ENCODE data around the gene PDE8B.

DNA sequence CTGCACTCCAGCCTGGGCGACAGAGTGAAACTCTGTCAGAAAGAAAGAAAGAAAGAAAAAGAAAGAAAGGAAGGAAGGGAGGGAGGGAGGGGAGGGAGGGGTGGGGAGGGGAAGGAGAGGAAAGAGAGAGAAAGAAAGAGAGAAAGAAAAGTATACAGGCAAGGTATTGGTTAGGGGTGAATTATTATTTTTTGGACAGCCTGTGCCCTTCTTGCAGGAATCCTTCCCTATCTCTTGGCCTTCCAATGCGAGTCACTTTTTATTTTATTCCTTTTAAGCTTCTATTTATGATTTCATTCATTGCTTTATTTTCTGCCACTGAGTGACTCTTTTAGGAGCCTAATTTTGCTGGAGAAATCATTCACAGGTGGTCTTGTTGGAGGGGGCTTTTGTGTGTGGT, 98.7 kb downstream of the PDE8B start:
- TF ChIP-seq ZNF274 (IDR thresholded peaks at IDR 0.05; ENCODE audit: low read depth, low read length): no peak
- TF ChIP-seq YY1 (IDR thresholded peaks at IDR 0.05; ENCODE audit: insufficient read depth, insufficient read length): no peak
- no peak for TF ChIP-seq SUZ12 (IDR thresholded peaks at IDR 0.05; ENCODE audit: extremely low read depth, insufficient read depth, insufficient read length)

All from NT2/D1 (cell line).